Fibroblast of lung (primary cell): ENCODE data around the gene ULK2. TPM values are rescaled to one million over a fixed set of nuclear protein-coding genes. Genes with fewer than 3 reads are reported as not detected.

Source experiments
- DNase-seq, 2 donors: peaks; one replicate each; pipeline versions ENCODE4 v3.0.0 to v3.0.0-alpha.2; 2010; ENCODE audit warnings: low read depth in 2 of 2
- H2AFZ ChIP-seq: 2 replicates; pipeline ENCODE4 v1.5.1; 2012; ENCODE audit warnings: low read length, control low read depth, inconsistent platforms
- H3K27ac ChIP-seq: 2 replicates; pipeline ENCODE4 v1.5.1; 2011; ENCODE audit warnings: low read length, control low read depth; ENCODE audit not compliant: insufficient read depth
- H3K27me3 ChIP-seq: 2 replicates; pipeline ENCODE4 v1.5.1; 2011; ENCODE audit warnings: mild to moderate bottlenecking, low read length; ENCODE audit not compliant: control insufficient read depth, insufficient read depth
- H3K36me3 ChIP-seq: 2 replicates; pipeline ENCODE4 v1.5.1; 2011; ENCODE audit warnings: low read length; ENCODE audit not compliant: control insufficient read depth, insufficient read depth
- H3K4me1 ChIP-seq: 2 replicates; pipeline ENCODE4 v1.5.1; 2011; ENCODE audit warnings: low read length; ENCODE audit not compliant: control insufficient read depth, insufficient read depth; ENCODE audit errors: extremely low read depth
- H3K4me2 ChIP-seq: 2 replicates; pipeline ENCODE4 v1.5.1; 2011; ENCODE audit warnings: low read length, control low read depth; ENCODE audit not compliant: insufficient read depth; ENCODE audit errors: extremely low read depth
- H3K4me3 ChIP-seq, 4 experiments: fragments of 200-600 bp in 1 of 4; sonication (generic) in 1 of 4; replicated peaks in 1 of 4; 2 replicates each; pipeline ENCODE4 v1.5.1; 2011 to 2016; ENCODE audit warnings: low read length in 4 of 4, low read depth in 3 of 4, mild to moderate bottlenecking in 3 of 4, control low read depth in 2 of 4, inconsistent platforms in 1 of 4, mixed read lengths in 1 of 4; ENCODE audit not compliant: insufficient read depth in 1 of 4; ENCODE audit errors: control extremely low read depth in 1 of 4
- H3K79me2 ChIP-seq: 2 replicates; pipeline ENCODE4 v1.5.1; 2012; ENCODE audit warnings: mild to moderate bottlenecking, low read length, inconsistent platforms; ENCODE audit not compliant: control insufficient read depth, insufficient read depth
- H3K9ac ChIP-seq: 2 replicates; pipeline ENCODE4 v1.5.1; 2011; ENCODE audit warnings: mild to moderate bottlenecking, low read length, control low read depth; ENCODE audit not compliant: insufficient read depth
- H3K9me3 ChIP-seq: 2 replicates; pipeline ENCODE4 v1.5.1; 2012; ENCODE audit warnings: low read depth, low read length; ENCODE audit not compliant: control insufficient read depth, insufficient read depth
- H4K20me1 ChIP-seq: 2 replicates; pipeline ENCODE4 v1.5.1; 2011; ENCODE audit warnings: low read length; ENCODE audit not compliant: control insufficient read depth, insufficient read depth; ENCODE audit errors: extremely low read depth
- CTCF ChIP-seq, 2 donors: IDR thresholded peaks in 1 of 2; conservative IDR thresholded peaks in 1 of 2; 1 replicate in 1 of 2; 2 replicates in 1 of 2; pipeline ENCODE4 v1.5.1; 2011 to 2012; ENCODE audit warnings: low read length in 2 of 2, control low read depth in 1 of 2, inconsistent platforms in 1 of 2, low read depth in 1 of 2, mild to moderate bottlenecking in 1 of 2
- EZH2 ChIP-seq: IDR thresholded peaks from 2 replicates; pipeline ENCODE4 v1.5.1; 2012; ENCODE audit warnings: low read length, control low read depth, mild to moderate bottlenecking; ENCODE audit errors: missing control alignments
- polyA plus RNA-seq, 2 donors: library from polyadenylated mRNA; depleted of rRNA in 1 of 2; stranded (reverse) in 1 of 2; unstranded in 1 of 2; fragments of >200 nt; gene quantifications; 2 replicates each; pipeline ENCODE4 v1.2.1, GENCODE V29; 2011 to 2012; ENCODE audit warnings: missing spikeins in 1 of 2
- total RNA-seq: library from RNA; depleted of rRNA; stranded (reverse); fragments of >200 nt; gene quantifications from 2 replicates; pipeline ENCODE4 v1.2.1, GENCODE V29; 2014

Gene ULK2
- total and polyA plus RNA-seq, 2 donors (not counting 1 experiment from before 2014, with no cell fraction given) = 20.0 to 46.1 TPM

DNA sequence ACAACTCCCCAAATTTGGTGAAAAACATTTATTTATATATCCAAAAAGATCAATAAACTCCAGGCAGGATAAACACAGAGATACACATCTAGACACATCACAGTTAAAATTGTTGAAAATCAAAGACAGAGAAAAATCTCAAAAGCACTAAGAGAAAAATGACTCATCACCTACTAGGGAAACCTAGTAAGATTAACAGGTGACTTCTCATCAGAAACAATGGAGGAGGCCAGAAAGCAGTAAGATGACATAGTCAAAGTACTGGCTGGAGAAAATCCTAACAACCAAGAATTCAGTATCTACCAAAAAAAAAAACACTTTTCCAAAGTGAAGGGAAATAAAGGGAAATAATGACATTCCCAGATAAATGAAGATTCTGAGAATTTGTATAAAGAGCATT is 33.8 kb downstream of the ULK2 start:
- Histone ChIP-seq H3K4me1 (no peaks in the 10 kb centered on the region), H3K9ac (no peak overlapping the region), H3K27ac (no peak overlapping the region), H4K20me1 (no peaks in the 10 kb centered on the region), H3K36me3 (no peaks in the 10 kb centered on the region), H3K4me2 (no peak overlapping the region), H3K9me3 (no peaks in the 10 kb centered on the region), H2AFZ (no peak overlapping the region), H3K4me3 (no peak overlapping the region), H3K27me3 (no peaks in the 10 kb centered on the region), H3K79me2 (no peaks in the 10 kb centered on the region)
- DNase-seq = peak in 1 of 2 donors; percentile 2
- no peak for TF ChIP-seq EZH2
- TF ChIP-seq CTCF (conservative IDR thresholded peaks at IDR 0.05 in 1 of 2, IDR thresholded peaks at IDR 0.05 in 1 of 2; ENCODE audit: low read depth in 1 of 2, low read length in 2 of 2) = no peak

- no peaks in the 10 kb centered on the region for H3K9me3 ChIP-seq
- no peaks in the 10 kb centered on the region for H3K36me3 ChIP-seq
- no peak overlapping the region for H3K4me2 ChIP-seq
- no peaks in the 10 kb centered on the region for H3K79me2 ChIP-seq
- DNase-seq = no peak
- no peaks in the 10 kb centered on the region for H4K20me1 ChIP-seq
- H2AFZ ChIP-seq = no peak overlapping the region
- H3K4me3 ChIP-seq = no peak overlapping the region
- no peaks in the 10 kb centered on the region for H3K4me1 ChIP-seq
- no peaks in the 10 kb centered on the region for H3K27me3 ChIP-seq
- H3K9ac ChIP-seq = no peak overlapping the region
- no peak overlapping the region for H3K27ac ChIP-seq
- no peak for TF ChIP-seq CTCF (conservative IDR thresholded peaks at IDR 0.05 in 1 of 2, IDR thresholded peaks at IDR 0.05 in 1 of 2; ENCODE audit: low read depth in 1 of 2, low read length in 2 of 2)
- no peak for TF ChIP-seq EZH2
Observed at GRCh38 chr17:19830061-19830460, 37.7 kb downstream of the ULK2 start.

DNA sequence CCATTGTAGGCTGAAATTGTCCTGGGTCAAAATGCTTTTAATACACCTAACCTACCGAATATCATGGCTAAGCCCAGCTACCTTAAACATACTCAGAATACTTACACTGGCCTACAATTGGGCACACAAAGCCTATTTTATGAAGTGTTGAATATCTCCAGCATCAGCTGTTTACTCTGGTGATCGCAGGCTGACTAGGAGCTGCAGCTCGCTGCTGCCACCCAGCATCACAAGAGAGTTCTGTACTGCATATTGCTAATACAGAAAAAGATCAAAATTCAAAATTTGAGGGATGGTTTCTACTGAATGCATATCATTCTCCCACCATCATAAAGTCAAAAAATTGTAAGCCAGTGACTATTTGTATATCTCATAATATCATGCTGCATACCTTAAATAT is 55.3 kb downstream of the ULK2 start:
- DNase-seq = peak in 1 of 2 donors; percentile 7
- H3K27ac ChIP-seq = no peak overlapping the region
- no peak overlapping the region for H3K4me3 ChIP-seq
- no peaks in the 10 kb centered on the region for H4K20me1 ChIP-seq
- H3K36me3 ChIP-seq = no peaks in the 10 kb centered on the region
- no peaks in the 10 kb centered on the region for H3K4me1 ChIP-seq
- no peak overlapping the region for H2AFZ ChIP-seq
- H3K9ac ChIP-seq = no peak overlapping the region
- no peak overlapping the region for H3K4me2 ChIP-seq
- H3K79me2 ChIP-seq = no peaks in the 10 kb centered on the region
- no peaks in the 10 kb centered on the region for H3K9me3 ChIP-seq
- H3K27me3 ChIP-seq = no peaks in the 10 kb centered on the region
- TF ChIP-seq EZH2 = no peak
- peak; percentile 15 to 49 for TF ChIP-seq CTCF (conservative IDR thresholded peaks at IDR 0.05 in 1 of 2, IDR thresholded peaks at IDR 0.05 in 1 of 2; ENCODE audit: low read depth in 1 of 2, low read length in 2 of 2)
